ENCODE measurements around the gene RAB3IL1.

RAB3IL1 gene

DNA sequence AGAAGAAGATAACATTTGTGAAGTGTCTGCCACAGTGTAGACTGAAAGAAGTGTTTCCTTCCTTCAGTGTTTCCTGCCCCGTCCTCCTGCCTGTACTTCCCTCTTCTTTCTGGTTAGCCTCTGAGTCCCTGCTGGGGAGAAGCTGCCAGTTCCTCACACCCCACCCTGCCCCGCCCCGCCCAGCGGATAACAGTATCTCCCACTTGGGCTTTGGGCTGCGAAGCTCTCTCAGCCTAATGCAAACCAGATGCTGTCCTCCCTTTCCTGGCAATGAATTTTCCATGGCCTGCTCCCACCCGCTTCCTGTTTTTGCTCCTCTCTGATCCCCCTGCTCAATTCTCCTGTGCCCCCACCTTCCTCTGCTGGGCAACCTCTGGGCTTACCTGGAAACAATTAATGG, 5.2 kb upstream of the RAB3IL1 start:
- no peak overlapping the region for H3K9ac ChIP-seq (ENCODE audit: low read length)
- no peak overlapping the region for H3K4me3 ChIP-seq (ENCODE audit: insufficient read depth, low read length, poor library complexity, severe bottlenecking)
- H2AFZ ChIP-seq (ENCODE audit: low read depth, low read length, severe bottlenecking) = no peak overlapping the region
- H3K9me3 ChIP-seq (ENCODE audit: insufficient read depth, low read length) = no peaks in the 10 kb centered on the region
- H3K27ac ChIP-seq (ENCODE audit: low read depth, low read length) = no peak overlapping the region
- no peaks in the 10 kb centered on the region for H3K36me3 ChIP-seq (ENCODE audit: low read length)
- no peak overlapping the region for H3K4me2 ChIP-seq (ENCODE audit: low read depth, low read length, poor library complexity, severe bottlenecking)
- H4K20me1 ChIP-seq (ENCODE audit: low read depth, low read length) = no peaks in the 10 kb centered on the region
- no peaks in the 10 kb centered on the region for H3K27me3 ChIP-seq (ENCODE audit: low read length)
- no peaks in the 10 kb centered on the region for H3F3A ChIP-seq (ENCODE audit: insufficient read depth)
- no peaks in the 10 kb centered on the region for H3K79me2 ChIP-seq (ENCODE audit: insufficient read depth, low read length)
- TF ChIP-seq EZH2phosphoT487 (conservative IDR thresholded peaks at IDR 0.05; ENCODE audit: low read length) = no peak
- TF ChIP-seq, protein P1, sequence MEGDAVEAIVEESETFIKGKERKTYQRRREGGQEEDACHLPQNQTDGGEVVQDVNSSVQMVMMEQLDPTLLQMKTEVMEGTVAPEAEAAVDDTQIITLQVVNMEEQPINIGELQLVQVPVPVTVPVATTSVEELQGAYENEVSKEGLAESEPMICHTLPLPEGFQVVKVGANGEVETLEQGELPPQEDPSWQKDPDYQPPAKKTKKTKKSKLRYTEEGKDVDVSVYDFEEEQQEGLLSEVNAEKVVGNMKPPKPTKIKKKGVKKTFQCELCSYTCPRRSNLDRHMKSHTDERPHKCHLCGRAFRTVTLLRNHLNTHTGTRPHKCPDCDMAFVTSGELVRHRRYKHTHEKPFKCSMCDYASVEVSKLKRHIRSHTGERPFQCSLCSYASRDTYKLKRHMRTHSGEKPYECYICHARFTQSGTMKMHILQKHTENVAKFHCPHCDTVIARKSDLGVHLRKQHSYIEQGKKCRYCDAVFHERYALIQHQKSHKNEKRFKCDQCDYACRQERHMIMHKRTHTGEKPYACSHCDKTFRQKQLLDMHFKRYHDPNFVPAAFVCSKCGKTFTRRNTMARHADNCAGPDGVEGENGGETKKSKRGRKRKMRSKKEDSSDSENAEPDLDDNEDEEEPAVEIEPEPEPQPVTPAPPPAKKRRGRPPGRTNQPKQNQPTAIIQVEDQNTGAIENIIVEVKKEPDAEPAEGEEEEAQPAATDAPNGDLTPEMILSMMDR (IDR thresholded peaks at IDR 0.05; ENCODE audit: insufficient read depth, low read length, poor library complexity, severe bottlenecking) = no peak
- H3K9me2 ChIP-seq (replicated peaks; ENCODE audit: insufficient read depth, low read length) = no peaks in the 10 kb centered on the region

DNA sequence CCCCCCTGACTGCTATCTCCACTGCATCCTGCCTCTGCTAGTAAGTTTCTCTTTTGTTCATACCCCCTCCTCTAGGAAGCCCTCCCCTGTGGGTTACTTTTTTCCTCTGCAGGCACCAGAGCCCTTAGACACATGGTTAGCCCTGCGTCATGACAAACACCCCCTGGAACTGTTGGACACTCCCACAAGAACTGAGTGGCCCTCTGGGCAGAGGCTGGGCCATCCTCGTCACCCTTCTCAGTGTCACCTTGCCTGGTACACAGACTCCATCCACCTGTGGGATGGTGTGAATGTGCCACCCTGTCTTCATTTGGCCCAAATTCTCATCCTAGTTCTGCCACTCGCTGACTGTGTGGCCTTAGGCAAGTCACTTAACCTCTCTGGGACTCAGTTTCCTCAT, 4.1 kb upstream of the RAB3IL1 start:
- H3K9me2 ChIP-seq (replicated peaks; ENCODE audit: insufficient read depth, low read length) = no peaks in the 10 kb centered on the region
- H3K4me2 ChIP-seq (ENCODE audit: low read depth, low read length, poor library complexity, severe bottlenecking) = no peak overlapping the region
- H3K36me3 ChIP-seq (ENCODE audit: low read length) = no peaks in the 10 kb centered on the region
- H3F3A ChIP-seq (ENCODE audit: insufficient read depth) = no peaks in the 10 kb centered on the region
- no peak for TF ChIP-seq EZH2phosphoT487 (conservative IDR thresholded peaks at IDR 0.05; ENCODE audit: low read length)
- TF ChIP-seq, protein P1 (IDR thresholded peaks at IDR 0.05; ENCODE audit: insufficient read depth, low read length, poor library complexity, severe bottlenecking) = no peak
- H4K20me1 ChIP-seq (ENCODE audit: low read depth, low read length) = no peaks in the 10 kb centered on the region
- H3K9ac ChIP-seq (ENCODE audit: low read length) = no peak overlapping the region
- no peak overlapping the region for H3K27ac ChIP-seq (ENCODE audit: low read depth, low read length)
- no peaks in the 10 kb centered on the region for H3K79me2 ChIP-seq (ENCODE audit: insufficient read depth, low read length)
- no peaks in the 10 kb centered on the region for H3K27me3 ChIP-seq (ENCODE audit: low read length)
- no peaks in the 10 kb centered on the region for H3K9me3 ChIP-seq (ENCODE audit: insufficient read depth, low read length)
- no peak overlapping the region for H3K4me3 ChIP-seq (ENCODE audit: insufficient read depth, low read length, poor library complexity, severe bottlenecking)
- H2AFZ ChIP-seq (ENCODE audit: low read depth, low read length, severe bottlenecking) = no peak overlapping the region

DNA sequence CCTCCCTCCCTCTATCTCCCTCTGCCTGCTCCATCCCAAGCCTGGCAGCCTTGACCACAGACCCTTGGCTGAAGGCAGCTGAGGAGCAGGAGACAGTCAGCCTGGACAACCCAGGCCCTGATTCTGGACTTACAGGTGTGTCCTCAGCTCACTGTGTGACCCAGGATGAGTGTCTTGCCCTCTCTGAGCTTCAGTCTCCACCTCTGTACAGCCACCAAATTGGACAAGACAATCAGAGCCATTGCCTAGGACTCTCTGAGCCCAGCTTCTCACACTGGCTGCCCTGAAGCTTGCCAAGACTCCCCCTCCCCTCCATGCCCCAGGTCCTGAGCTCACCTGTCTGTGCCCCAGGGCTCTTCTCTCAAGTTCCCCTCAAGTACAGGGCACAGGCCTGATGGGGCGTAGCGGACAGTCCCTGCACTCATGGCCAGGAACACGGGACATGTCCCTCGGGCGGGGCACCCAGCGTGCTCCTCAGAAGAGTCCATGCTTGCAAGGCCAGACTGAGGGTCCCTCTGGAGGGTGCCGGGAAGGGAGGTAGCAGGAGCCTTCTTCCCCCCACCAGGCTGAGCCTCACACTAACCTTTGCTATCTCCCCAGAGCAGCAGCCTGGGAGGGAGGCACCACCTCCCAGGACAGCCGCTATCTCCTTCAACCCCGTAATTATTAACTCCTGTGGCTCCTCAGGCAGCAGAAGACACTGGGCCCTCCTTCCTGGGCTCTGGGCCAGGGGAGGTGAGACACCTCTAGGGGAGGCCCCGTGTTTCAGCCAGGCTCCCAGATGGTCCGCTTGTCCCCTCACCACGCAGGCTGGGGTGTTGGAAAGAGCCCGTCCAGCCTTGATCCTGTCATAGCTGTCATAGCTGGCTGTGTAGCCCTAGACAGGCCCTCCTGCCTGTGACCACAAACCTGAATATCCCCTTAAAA, 2.6 kb upstream of the RAB3IL1 start:
- Histone ChIP-seq H4K20me1 (ENCODE audit: low read depth, low read length) (no peaks in the 10 kb centered on the region), H3K36me3 (ENCODE audit: low read length) (no peaks in the 10 kb centered on the region), H3K9ac (ENCODE audit: low read length) (no peak overlapping the region), H3F3A (ENCODE audit: insufficient read depth) (no peaks in the 10 kb centered on the region), H3K4me2 (ENCODE audit: low read depth, low read length, poor library complexity, severe bottlenecking) (no peak overlapping the region), H3K27me3 (ENCODE audit: low read length) (no peaks in the 10 kb centered on the region), H3K79me2 (ENCODE audit: insufficient read depth, low read length) (no peaks in the 10 kb centered on the region), H3K27ac (ENCODE audit: low read depth, low read length) (no peak overlapping the region), H3K9me3 (ENCODE audit: insufficient read depth, low read length) (no peaks in the 10 kb centered on the region), H3K9me2 (replicated peaks; ENCODE audit: insufficient read depth, low read length) (no peaks in the 10 kb centered on the region), H2AFZ (ENCODE audit: low read depth, low read length, severe bottlenecking) (no peak overlapping the region), H3K4me3 (ENCODE audit: insufficient read depth, low read length, poor library complexity, severe bottlenecking) (no peak overlapping the region)
- TF ChIP-seq, protein P1 (IDR thresholded peaks at IDR 0.05; ENCODE audit: insufficient read depth, low read length, poor library complexity, severe bottlenecking) = no peak
- TF ChIP-seq EZH2phosphoT487 (conservative IDR thresholded peaks at IDR 0.05; ENCODE audit: low read length) = no peak

Measured in SU-DHL-6 (cell line).